SK-N-MC (cell line): ENCODE measurements around the gene TBC1D10B.

Experiments used
- DNase-seq: peaks from one replicate; pipeline ENCODE4 v3.0.0-alpha.2; 2011; ENCODE audit warnings: low read depth, low spot score
- H3K27ac ChIP-seq: fragments of 200-600 bp; sonication (generic); 2 replicates; pipeline ENCODE4 v1.5.1; 2016; ENCODE audit warnings: mixed run types
- H3K36me3 ChIP-seq: fragments of 200-600 bp; sonication (generic); 2 replicates; pipeline ENCODE4 v1.6.1; 2017; ENCODE audit warnings: antibody characterized with exemption, low read length, mixed read lengths; ENCODE audit not compliant: insufficient read depth
- H3K4me3 ChIP-seq: fragments of 200-600 bp; sonication (generic); 2 replicates; pipeline ENCODE4 v1.5.1; 2016
- H3K9ac ChIP-seq: fragments of 200-600 bp; sonication (generic); 2 replicates; pipeline ENCODE4 v1.8.0; 2017; ENCODE audit warnings: mixed run types, mixed read lengths; ENCODE audit not compliant: insufficient read length
- H3K9me3 ChIP-seq: fragments of 200-600 bp; sonication (generic); 2 replicates; pipeline ENCODE4 v1.6.1; 2017; ENCODE audit warnings: low read depth, mild to moderate bottlenecking, antibody characterized with exemption, low read length, moderate library complexity, mixed read lengths
- EZH2 ChIP-seq: fragments of 200-600 bp; sonication (generic); IDR thresholded peaks from one replicate; pipeline ENCODE4 v1.6.1; 2017; ENCODE audit warnings: antibody characterized with exemption
- FOXP2 ChIP-seq: optimal IDR thresholded peaks from 2 replicates; pipeline ENCODE3; 2011; ENCODE audit warnings: mild to moderate bottlenecking, moderate library complexity; ENCODE audit not compliant: insufficient read depth; ENCODE audit errors: extremely low read length, control extremely low read depth
- POLR2AphosphoS5 ChIP-seq: IDR thresholded peaks from 2 replicates; pipeline ENCODE4 v1.6.1; 2012; ENCODE audit warnings: mild to moderate bottlenecking, low read depth, low read length, borderline replicate concordance

The TBC1D10B gene

DNA sequence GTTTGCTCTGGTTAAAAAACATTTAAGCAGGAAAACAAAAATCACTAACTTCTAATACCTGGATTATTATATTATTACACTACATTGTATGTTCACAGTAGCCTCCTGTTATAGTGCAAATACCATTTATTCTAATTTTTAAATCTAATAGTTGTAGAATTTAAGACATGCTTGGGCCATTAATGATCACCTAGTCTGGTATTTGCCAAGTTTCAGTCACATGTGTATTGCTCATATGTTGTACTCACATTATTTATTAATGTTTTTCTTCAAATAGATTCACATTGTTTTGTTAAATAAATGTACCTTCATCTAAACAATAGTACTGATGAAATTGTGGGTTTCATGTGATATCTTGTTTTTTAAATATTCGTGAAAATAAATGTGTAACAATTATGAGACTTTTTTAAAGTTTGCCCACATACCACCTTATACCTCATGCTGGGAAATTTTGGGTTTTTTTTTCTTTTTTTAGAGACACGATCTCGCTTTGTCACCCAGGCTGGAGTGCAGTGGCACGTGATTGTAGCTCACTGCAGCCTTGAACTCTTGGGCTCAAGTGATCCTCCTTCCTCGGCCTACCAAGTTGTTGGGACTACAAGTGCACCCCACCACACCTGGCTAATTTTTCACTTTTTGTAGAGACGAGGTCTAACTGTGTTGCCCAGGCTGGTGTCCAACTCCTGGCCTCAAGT lies 43.0 kb upstream of the TBC1D10B start:
- peaks cover 10% of the 10 kb centered on the region for H3K36me3 ChIP-seq
- TF ChIP-seq FOXP2 (no peak), POLR2AphosphoS5 (no peak), EZH2 (no peak)
- no peaks in the 10 kb centered on the region for H3K9me3 ChIP-seq
- no peak overlapping the region for H3K27ac ChIP-seq
- DNase-seq, result no peak
- no peak overlapping the region for H3K9ac ChIP-seq
- no peak overlapping the region for H3K4me3 ChIP-seq

DNA sequence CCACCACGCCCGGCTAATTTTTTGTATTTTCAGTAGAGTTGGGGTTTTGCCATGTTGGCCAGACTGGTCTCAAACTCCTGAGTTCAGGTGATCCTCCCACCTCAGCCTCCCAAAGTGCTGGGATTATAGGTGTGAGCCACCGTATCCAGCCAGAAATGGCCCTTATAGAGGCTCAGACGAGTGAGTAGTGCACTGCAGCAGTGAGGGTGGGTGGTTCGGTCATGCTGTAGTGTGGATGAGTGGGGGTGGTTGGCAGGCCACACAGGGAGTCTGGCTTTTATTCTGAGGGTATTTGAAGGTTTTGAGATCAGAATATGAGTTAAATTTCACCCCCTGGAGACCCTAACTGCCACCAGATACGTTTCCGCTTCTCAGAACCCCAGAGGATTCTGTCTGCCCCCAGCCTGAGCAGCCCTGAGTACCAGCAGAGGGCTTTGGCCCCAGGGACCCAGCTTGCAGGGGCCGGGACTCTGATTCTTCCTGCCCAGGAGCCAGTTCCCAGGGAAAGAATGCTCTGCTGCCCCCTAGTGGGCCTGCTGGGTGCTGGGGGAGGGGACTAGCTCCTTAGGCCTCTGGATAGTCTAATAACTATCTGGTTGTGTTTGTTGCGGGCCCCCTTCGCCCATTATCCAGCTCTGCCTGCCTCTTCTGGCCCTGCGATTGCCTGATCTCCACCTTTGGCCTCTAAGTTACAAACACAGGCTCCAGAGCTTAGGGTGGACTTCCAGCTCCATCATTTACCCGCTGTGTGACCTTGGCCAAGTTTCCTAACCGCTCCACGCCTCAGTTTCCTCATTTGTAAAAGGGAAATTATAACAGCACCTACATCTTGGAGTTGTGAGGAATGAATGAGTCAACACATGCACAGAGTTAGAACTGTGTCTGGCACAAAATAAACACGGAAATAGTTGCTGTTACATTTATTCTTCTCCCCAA lies 39.1 kb upstream of the TBC1D10B start:
- H3K9ac ChIP-seq, result no peak overlapping the region
- H3K27ac ChIP-seq, result no peak overlapping the region

DNA sequence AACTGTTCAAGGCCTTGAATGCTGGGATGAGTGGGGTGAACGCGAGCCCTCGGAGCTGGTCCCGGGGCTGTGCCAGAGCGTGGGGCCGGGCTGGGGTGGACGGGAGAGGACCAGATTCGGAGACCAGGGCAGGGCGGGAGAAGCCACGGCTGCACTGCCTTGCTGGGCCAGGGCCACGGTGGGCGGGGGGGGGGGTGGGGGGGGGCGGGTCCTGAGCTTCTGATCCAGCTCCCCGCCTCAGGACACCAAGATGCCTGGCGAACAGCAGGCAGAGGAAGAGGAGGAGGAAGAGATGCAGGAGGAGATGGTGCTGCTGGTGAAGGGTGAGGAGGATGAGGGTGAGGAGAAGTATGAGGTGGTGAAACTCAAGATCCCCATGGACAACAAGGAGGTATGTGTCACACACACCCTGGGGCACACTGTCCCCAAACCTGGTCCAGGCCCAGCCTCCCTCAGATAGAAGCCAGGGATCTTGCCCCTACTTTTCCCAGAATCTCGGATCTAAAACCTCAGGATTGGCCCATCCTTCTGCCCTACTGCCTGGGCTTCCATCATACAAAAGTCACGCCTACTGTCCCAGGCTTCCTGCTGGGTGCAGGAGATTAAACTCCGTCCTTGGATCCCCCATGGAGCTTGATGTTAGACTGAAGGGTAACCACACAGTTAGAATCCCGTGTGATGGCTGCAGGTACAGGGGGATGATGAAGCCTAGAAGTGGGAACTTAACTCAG lies 37.7 kb upstream of the TBC1D10B start:
- peaks cover 3% of the 10 kb centered on the region for H3K36me3 ChIP-seq
- H3K27ac ChIP-seq, result no peak overlapping the region
- DNase-seq, result no peak
- peak overlapping the region; percentile 90 for H3K4me3 ChIP-seq
- TF ChIP-seq POLR2AphosphoS5 (no peak), EZH2 (no peak), FOXP2 (no peak)
- no peaks in the 10 kb centered on the region for H3K9me3 ChIP-seq
- H3K9ac ChIP-seq, result peak overlapping the region; percentile 73

More for the DNA sequence above, 39.1 kb upstream of the TBC1D10B start:
- peak; percentile 47 for DNase-seq
- Histone ChIP-seq H3K4me3 (0 out of 2 replicates have a peak overlapping the region, but pooled peaks have one; percentile 5), H3K36me3 (peaks cover 10% of the 10 kb centered on the region), H3K9me3 (no peaks in the 10 kb centered on the region)
- TF ChIP-seq EZH2 (no peak), POLR2AphosphoS5 (no peak), FOXP2 (no peak)

DNA sequence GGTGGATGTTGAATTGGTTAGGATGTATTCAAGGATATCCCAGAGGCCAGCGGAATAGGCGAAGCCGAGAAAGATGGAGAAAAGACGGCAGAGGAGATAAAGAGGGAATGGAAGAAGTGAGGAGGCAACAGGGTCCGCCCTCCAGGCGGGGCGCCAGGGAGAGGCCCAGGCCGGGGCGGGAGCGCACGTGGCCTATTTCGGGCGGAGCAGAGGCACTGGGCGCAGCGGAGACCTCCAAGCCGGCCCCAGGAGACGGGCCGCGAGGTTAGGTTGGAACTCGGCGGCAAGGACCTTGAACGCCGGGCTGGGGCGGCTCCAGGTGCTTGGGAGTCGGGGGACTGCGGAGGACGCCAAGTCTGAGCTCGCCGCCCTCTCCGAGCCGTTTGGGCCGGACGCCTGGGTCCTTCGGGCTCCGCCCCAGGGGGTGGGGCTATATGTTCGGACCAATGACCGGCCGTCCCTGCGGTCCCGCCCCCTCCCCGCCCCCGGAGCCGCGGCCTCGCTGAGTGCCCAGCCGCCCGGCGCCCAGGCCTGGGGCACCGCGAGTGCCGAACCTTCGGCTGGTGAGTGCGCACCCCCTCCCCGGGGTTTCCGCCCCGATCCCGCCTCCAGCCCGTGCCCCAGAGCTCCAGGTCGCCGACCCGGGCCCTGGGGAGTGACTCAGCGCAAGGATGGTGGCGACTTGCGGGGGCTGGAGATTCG lies 37.0 kb upstream of the TBC1D10B start, which contains the start of gene ZNF771:
Gene ZNF771 (plus strand): TSS at position 505 of the 702 bp plus-strand sequence. CDS start 448 bp downstream, outside the sequence.
- Histone ChIP-seq H3K9me3 (no peaks in the 10 kb centered on the region), H3K4me3 (peak within 1 kb of the TSS; percentile 90), H3K27ac (no peak within 1 kb of the TSS), H3K36me3 (no peaks in the 10 kb centered on the region; the same call in 1 of the 2 replicates), H3K9ac (peak within 1 kb of the TSS; percentile 73)
- DNase-seq, result no peak
- TF ChIP-seq EZH2 (no peak), POLR2AphosphoS5 (peak; percentile 81), FOXP2 (no peak)

DNA sequence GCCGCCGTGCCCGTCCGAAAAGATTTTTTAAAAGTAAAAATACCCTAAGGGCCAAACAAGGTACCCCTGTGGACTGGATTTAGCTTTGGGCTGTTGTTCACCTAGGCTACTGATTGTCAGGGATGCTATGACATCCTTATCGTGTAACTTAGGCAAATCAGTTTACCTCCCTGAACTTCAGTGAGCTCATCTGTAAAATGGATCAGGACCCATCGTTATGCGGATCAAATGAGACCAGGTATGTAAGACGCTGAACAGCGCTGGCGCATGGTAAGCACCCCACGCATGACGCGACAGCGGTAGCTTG lies 36.5 kb upstream of the TBC1D10B start:
- Histone ChIP-seq H3K27ac (no peak overlapping the region), H3K36me3 (no peaks in the 10 kb centered on the region; the same call in 1 of the 2 replicates), H3K9ac (no peak overlapping the region), H3K4me3 (peak overlapping the region; percentile 90), H3K9me3 (no peaks in the 10 kb centered on the region)
- TF ChIP-seq POLR2AphosphoS5, result no peak
- no peak for TF ChIP-seq EZH2
- TF ChIP-seq FOXP2, result no peak
- DNase-seq, result no peak

DNA sequence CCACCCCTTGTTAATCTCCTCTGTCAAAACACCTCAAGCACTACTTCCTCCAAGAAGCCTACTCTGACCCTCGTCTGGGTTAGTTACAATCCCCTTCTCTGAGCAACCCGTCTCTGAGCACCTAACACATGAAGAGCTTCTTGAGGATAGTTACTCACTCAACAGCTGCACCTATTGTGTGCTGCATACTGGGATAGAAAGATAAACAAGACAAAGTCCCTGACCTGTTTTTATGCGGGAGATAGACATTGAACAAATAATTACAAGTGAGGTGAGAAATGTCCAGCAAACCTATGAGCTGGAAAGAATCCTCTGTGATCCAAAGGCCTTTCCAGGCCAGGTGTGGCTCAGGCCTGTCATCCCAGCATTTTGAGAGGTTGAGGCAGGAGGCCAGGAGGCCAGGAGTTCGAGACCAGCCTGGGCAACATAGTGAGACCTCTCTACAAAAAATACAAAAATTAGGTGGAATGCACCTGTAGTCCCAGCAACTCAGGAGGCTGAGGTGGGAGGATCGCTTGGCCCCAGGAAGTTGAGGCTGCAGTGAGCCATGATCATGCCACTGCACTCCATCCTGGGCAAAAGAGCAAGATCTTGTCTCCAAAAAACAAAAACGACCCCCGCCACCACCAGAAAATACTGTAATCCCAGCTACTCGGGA lies 31.6 kb upstream of the TBC1D10B start:
- Histone ChIP-seq H3K9me3 (no peaks in the 10 kb centered on the region), H3K36me3 (peaks cover 7% of the 10 kb centered on the region; the same call in 1 of the 2 replicates), H3K4me3 (no peak overlapping the region), H3K9ac (no peak overlapping the region), H3K27ac (no peak overlapping the region)
- TF ChIP-seq FOXP2 (no peak), EZH2 (no peak), POLR2AphosphoS5 (no peak)
- no peak for DNase-seq

DNA sequence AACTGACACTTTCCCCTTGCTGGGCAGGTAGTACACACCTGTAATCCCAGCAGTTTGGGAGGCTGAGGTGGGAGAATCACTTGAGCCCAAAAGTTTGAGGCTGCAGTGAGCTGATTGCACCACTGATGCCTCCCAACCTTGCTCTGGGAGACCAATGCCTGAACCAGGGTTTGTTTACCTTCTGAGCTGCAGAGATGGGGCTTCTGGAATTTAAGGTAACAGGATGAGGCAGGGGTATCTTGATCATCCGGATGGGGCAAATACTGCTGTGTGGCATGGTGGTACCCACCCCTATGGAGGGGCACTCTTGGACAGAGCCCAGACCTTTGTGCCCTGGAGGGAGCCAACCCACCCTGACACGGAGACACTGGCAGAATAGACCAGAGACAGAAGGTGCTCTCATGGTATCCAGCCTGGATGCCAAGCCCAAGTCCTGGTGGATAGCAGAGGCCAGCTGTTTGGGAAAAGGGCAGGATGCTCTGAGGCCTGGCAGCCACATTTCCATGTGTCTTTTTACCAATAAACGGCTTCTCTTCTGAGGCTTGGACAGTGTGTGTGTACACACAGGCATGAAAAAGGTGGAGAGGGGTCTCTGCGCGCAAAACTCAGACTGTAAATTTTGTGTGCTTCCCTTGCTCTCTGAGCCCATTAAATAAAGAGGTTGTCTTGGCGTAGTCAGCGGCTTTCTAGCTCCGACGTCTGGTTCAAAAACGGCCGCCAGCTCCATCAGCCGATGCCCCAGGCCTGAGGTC lies 29.3 kb upstream of the TBC1D10B start:
- H3K9ac ChIP-seq, result peak overlapping the region; percentile 95
- peaks cover 7% of the 10 kb centered on the region; the same call in 1 of the 2 replicates for H3K36me3 ChIP-seq
- peak overlapping the region; percentile 93 for H3K4me3 ChIP-seq
- TF ChIP-seq EZH2 (no peak), FOXP2 (no peak), POLR2AphosphoS5 (no peak; the same call in 1 of the 2 replicates)
- H3K27ac ChIP-seq, result peak overlapping the region; percentile 94; the same call in 1 of the 2 replicates
- no peaks in the 10 kb centered on the region for H3K9me3 ChIP-seq
- DNase-seq, result no peak
